Measurements from ENCODE around the gene COL1A2. TPM values are rescaled to one million over a fixed set of nuclear protein-coding genes. Genes with fewer than 3 reads are reported as not detected.

COL1A2 gene
- total RNA-seq, 1 experiment from 2014 or later, result not detected

DNA sequence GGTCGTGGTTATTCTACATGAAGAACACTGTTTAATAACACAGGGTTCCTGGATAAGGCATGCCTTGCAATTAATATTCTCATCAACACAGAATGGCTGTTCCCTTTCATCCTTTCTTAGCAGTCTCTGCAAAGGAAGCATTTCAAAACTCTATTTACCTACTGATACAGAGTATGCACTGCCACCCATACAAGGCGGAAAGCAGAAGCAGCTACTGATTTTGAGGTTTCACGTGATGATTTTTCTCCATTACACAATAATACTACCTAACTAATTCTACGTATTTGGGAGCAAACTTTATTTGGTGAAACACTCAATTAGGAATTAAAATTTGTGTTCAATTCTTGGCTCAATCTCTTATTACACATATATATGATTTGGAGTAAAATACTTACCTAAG lies 43.0 kb upstream of the COL1A2 start:
- Mint-ChIP-seq H3K9me3 (ENCODE audit: low read depth, unreplicated experiment) (no peaks in the 10 kb centered on the region), H3K27me3 (ENCODE audit: unreplicated experiment) (no peaks in the 10 kb centered on the region), H3K4me3 (ENCODE audit: low read depth, unreplicated experiment) (no peak overlapping the region), H3K36me3 (ENCODE audit: insufficient read depth, unreplicated experiment) (no peaks in the 10 kb centered on the region), H3K27ac (ENCODE audit: unreplicated experiment) (no peak overlapping the region), H3K4me1 (ENCODE audit: low read depth, unreplicated experiment) (no peaks in the 10 kb centered on the region)
- CTCF ChIA-PET, result no interaction called here
- no peak for DNase-seq
- no TSS peak for BruUV-seq (replicated peaks)
- TF ChIP-seq, protein P1, sequence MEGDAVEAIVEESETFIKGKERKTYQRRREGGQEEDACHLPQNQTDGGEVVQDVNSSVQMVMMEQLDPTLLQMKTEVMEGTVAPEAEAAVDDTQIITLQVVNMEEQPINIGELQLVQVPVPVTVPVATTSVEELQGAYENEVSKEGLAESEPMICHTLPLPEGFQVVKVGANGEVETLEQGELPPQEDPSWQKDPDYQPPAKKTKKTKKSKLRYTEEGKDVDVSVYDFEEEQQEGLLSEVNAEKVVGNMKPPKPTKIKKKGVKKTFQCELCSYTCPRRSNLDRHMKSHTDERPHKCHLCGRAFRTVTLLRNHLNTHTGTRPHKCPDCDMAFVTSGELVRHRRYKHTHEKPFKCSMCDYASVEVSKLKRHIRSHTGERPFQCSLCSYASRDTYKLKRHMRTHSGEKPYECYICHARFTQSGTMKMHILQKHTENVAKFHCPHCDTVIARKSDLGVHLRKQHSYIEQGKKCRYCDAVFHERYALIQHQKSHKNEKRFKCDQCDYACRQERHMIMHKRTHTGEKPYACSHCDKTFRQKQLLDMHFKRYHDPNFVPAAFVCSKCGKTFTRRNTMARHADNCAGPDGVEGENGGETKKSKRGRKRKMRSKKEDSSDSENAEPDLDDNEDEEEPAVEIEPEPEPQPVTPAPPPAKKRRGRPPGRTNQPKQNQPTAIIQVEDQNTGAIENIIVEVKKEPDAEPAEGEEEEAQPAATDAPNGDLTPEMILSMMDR (IDR thresholded peaks at IDR 0.05; ENCODE audit: unreplicated experiment), result no peak
- intact Hi-C loops (cut with micrococcal nuclease; ENCODE audit: unreplicated experiment), result no loop called here

GRCh38 chr7:94352887-94353286 lies 41.8 kb upstream of the COL1A2 start:
- no peak overlapping the region for H3K27ac Mint-ChIP-seq (ENCODE audit: unreplicated experiment)
- intact Hi-C loops (cut with micrococcal nuclease; ENCODE audit: unreplicated experiment), result no loop called here
- no peaks in the 10 kb centered on the region for H3K9me3 Mint-ChIP-seq (ENCODE audit: low read depth, unreplicated experiment)
- BruUV-seq (replicated peaks), result no TSS peak
- H3K4me3 Mint-ChIP-seq (ENCODE audit: low read depth, unreplicated experiment), result no peak overlapping the region
- TF ChIP-seq, protein P1 (IDR thresholded peaks at IDR 0.05; ENCODE audit: unreplicated experiment), result no peak
- no peak for DNase-seq
- H3K36me3 Mint-ChIP-seq (ENCODE audit: insufficient read depth, unreplicated experiment), result no peaks in the 10 kb centered on the region
- H3K4me1 Mint-ChIP-seq (ENCODE audit: low read depth, unreplicated experiment), result no peaks in the 10 kb centered on the region
- CTCF ChIA-PET, result no interaction called here
- H3K27me3 Mint-ChIP-seq (ENCODE audit: unreplicated experiment), result no peaks in the 10 kb centered on the region

DNA sequence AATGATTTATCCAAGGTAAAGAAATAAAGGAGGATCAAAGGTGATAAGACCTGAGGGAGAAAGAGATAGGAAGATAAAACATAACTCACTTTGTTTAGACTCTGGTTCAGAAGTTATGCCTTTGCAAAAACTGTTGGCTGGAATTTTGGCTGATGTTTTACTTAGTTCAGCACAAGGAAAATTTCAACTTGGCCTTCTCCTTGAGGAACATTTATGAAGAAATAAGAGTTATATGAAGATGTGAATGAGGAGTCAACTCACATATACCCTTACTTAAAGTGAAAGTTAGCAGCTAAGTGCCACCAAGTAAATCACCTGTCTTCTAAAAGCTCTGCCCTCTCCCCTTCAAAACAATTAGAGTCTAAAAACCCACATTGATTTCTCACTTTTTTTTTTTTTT lies 39.7 kb upstream of the COL1A2 start:
- Mint-ChIP-seq H3K9me3 (ENCODE audit: low read depth, unreplicated experiment) (no peaks in the 10 kb centered on the region), H3K27me3 (ENCODE audit: unreplicated experiment) (no peaks in the 10 kb centered on the region), H3K27ac (ENCODE audit: unreplicated experiment) (no peak overlapping the region), H3K36me3 (ENCODE audit: insufficient read depth, unreplicated experiment) (no peaks in the 10 kb centered on the region), H3K4me3 (ENCODE audit: low read depth, unreplicated experiment) (no peak overlapping the region), H3K4me1 (ENCODE audit: low read depth, unreplicated experiment) (no peaks in the 10 kb centered on the region)
- DNase-seq, result no peak
- CTCF ChIA-PET, result interaction anchor here (0.7 kb wide), 1 partner anchor 28 kb away, joined by 3 read pairs; no protein-coding TSS in a partner anchor
- no TSS peak for BruUV-seq (replicated peaks)
- TF ChIP-seq, protein P1 (IDR thresholded peaks at IDR 0.05; ENCODE audit: unreplicated experiment), result no peak
- intact Hi-C loops (cut with micrococcal nuclease; ENCODE audit: unreplicated experiment), result no loop called here

DNA sequence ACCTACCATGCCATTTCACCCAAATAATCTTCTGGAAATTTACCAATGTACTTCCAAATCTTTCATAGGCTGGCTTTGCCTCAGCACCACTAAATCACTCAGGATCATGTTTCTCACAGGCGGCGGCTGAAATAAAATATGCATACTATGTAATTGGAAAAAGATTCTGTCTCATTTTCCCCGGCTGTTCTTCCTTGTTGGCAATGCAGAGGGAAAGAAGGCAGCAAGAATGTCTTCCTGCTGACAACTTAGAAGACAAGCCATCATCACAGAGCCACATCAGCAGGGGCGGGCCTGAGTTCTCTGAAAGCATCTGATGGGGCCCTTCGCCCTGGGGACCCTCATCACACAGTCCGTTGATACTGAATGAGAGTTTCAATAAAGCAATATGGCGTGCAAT lies 39.2 kb upstream of the COL1A2 start:
- Mint-ChIP-seq H3K36me3 (ENCODE audit: insufficient read depth, unreplicated experiment) (no peaks in the 10 kb centered on the region), H3K4me3 (ENCODE audit: low read depth, unreplicated experiment) (no peak overlapping the region), H3K4me1 (ENCODE audit: low read depth, unreplicated experiment) (no peaks in the 10 kb centered on the region), H3K9me3 (ENCODE audit: low read depth, unreplicated experiment) (no peaks in the 10 kb centered on the region), H3K27ac (ENCODE audit: unreplicated experiment) (no peak overlapping the region), H3K27me3 (ENCODE audit: unreplicated experiment) (no peaks in the 10 kb centered on the region)
- intact Hi-C loops (cut with micrococcal nuclease; ENCODE audit: unreplicated experiment), result no loop called here
- CTCF ChIA-PET, result interaction anchor here (0.7 kb wide), 1 partner anchor 28 kb away, joined by 3 read pairs; no protein-coding TSS in a partner anchor
- TF ChIP-seq, protein P1 (IDR thresholded peaks at IDR 0.05; ENCODE audit: unreplicated experiment), result no peak
- BruUV-seq (replicated peaks), result no TSS peak
- no peak for DNase-seq
